SU-DHL-6 (cell line): ENCODE results near the gene TRDN.
"Not testable (repeated sequence)": the region's sequence is repeated elsewhere in the genome, so short reads cannot be mapped to it uniquely, and the experiment has no call there.

Experiments used
- H2AFZ ChIP-seq: fragments of 200-600 bp; sonication (generic); 2 replicates; pipeline ENCODE4 v1.6.1; 2014; ENCODE audit warnings: low read depth, mild to moderate bottlenecking, moderate library complexity, mixed read lengths, antibody characterized with exemption, low read length; ENCODE audit not compliant: severe bottlenecking
- H3F3A ChIP-seq: fragments of 200-600 bp; shearing (Covaris generic); 2 replicates; pipeline ENCODE4 v1.6.0; 2016; ENCODE audit warnings: antibody characterized with exemption, mild to moderate bottlenecking; ENCODE audit not compliant: insufficient read depth
- H3K27ac ChIP-seq: fragments of 200-600 bp; sonication (generic); 2 replicates; pipeline ENCODE4 v1.5.1; 2016; ENCODE audit warnings: low read depth, mild to moderate bottlenecking, low read length, moderate library complexity, mixed read lengths
- H3K27me3 ChIP-seq: fragments of 200-600 bp; sonication (generic), shearing (Covaris generic); 2 replicates; pipeline ENCODE4 v1.6.0; 2014; ENCODE audit warnings: mild to moderate bottlenecking, low read length
- H3K36me3 ChIP-seq: fragments of 200-600 bp; sonication (generic); 2 replicates; pipeline ENCODE4 v1.6.1; 2014; ENCODE audit warnings: mild to moderate bottlenecking, low read length, mixed read lengths
- H3K4me2 ChIP-seq: fragments of 300-600, 200-600 bp; shearing (Covaris generic), sonication (generic); 2 replicates; pipeline ENCODE4 v1.6.0; 2014; ENCODE audit warnings: low read length, low read depth, mild to moderate bottlenecking; ENCODE audit not compliant: poor library complexity, severe bottlenecking
- H3K4me3 ChIP-seq: fragments of 200-600 bp; sonication (generic); 2 replicates; pipeline ENCODE4 v1.5.1; 2014; ENCODE audit warnings: antibody characterized with exemption, low read length, mild to moderate bottlenecking, mixed read lengths; ENCODE audit not compliant: insufficient read depth, poor library complexity, severe bottlenecking
- H3K79me2 ChIP-seq: fragments of 200-600 bp; sonication (generic); 2 replicates; pipeline ENCODE4 v1.6.1; 2014; ENCODE audit warnings: mild to moderate bottlenecking, low read length, moderate library complexity; ENCODE audit not compliant: insufficient read depth
- H3K9ac ChIP-seq: fragments of 200-600 bp; sonication (generic); 2 replicates; pipeline ENCODE4 v1.7.0; 2014; ENCODE audit warnings: mild to moderate bottlenecking, low read length
- H3K9me2 ChIP-seq: fragments of 200-600 bp; sonication (generic); replicated peaks from 2 replicates; pipeline ENCODE4 v1.6.1; 2014; ENCODE audit warnings: low read length; ENCODE audit not compliant: insufficient read depth
- H3K9me3 ChIP-seq: fragments of 200-600 bp; sonication (generic); 2 replicates; pipeline ENCODE4 v1.6.1; 2014; ENCODE audit warnings: low read length, mixed read lengths; ENCODE audit not compliant: insufficient read depth
- H4K20me1 ChIP-seq: fragments of 200-600 bp; sonication (generic); 2 replicates; pipeline ENCODE4 v1.6.1; 2014; ENCODE audit warnings: low read depth, mild to moderate bottlenecking, antibody characterized with exemption, low read length, moderate library complexity, mixed read lengths
- EZH2phosphoT487 ChIP-seq: fragments of 200-600 bp; sonication (generic), shearing (Covaris generic); conservative IDR thresholded peaks from 2 replicates; pipeline ENCODE4 v1.6.1; 2018; ENCODE audit warnings: mild to moderate bottlenecking, antibody characterized with exemption, low read length, moderate library complexity, mixed read lengths
- TF ChIP-seq, protein P1 (sequence below): fragments of 200-600 bp; sonication (generic); IDR thresholded peaks from one replicate; pipeline ENCODE4 v1.5.1; 2017; ENCODE audit warnings: antibody characterized with exemption, mild to moderate bottlenecking, low read length, moderate library complexity; ENCODE audit not compliant: insufficient read depth, poor library complexity, severe bottlenecking

Gene TRDN

DNA sequence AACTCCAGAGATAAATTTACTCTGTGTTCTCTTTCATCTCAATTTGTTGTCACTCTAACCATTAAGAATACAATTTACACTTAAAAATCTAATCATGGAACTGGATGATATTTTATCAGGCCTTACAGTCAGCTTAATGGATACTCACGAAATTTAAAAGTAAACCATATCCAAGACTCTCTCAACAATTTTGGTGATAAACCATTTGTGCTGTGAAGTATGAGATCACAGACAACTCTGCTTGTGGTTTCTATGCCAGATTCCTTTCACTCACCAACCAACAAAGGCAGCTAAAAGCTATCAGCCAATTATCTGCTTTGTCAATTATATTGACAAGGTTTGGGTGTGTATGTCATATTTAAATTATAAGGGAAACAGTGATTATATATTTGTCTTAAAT is 155.8 kb downstream of the TRDN start:
- Histone ChIP-seq H3F3A (no peaks in the 10 kb centered on the region), H3K9me3 (no peaks in the 10 kb centered on the region), H3K4me2 (no peak overlapping the region), H2AFZ (no peak overlapping the region), H4K20me1 (no peaks in the 10 kb centered on the region), H3K4me3 (no peak overlapping the region), H3K27me3 (no peaks in the 10 kb centered on the region), H3K27ac (no peak overlapping the region), H3K36me3 (no peaks in the 10 kb centered on the region), H3K9ac (no peak overlapping the region), H3K79me2 (no peaks in the 10 kb centered on the region), H3K9me2 (no peaks in the 10 kb centered on the region)
- TF ChIP-seq EZH2phosphoT487, result no peak
- TF ChIP-seq, protein P1, sequence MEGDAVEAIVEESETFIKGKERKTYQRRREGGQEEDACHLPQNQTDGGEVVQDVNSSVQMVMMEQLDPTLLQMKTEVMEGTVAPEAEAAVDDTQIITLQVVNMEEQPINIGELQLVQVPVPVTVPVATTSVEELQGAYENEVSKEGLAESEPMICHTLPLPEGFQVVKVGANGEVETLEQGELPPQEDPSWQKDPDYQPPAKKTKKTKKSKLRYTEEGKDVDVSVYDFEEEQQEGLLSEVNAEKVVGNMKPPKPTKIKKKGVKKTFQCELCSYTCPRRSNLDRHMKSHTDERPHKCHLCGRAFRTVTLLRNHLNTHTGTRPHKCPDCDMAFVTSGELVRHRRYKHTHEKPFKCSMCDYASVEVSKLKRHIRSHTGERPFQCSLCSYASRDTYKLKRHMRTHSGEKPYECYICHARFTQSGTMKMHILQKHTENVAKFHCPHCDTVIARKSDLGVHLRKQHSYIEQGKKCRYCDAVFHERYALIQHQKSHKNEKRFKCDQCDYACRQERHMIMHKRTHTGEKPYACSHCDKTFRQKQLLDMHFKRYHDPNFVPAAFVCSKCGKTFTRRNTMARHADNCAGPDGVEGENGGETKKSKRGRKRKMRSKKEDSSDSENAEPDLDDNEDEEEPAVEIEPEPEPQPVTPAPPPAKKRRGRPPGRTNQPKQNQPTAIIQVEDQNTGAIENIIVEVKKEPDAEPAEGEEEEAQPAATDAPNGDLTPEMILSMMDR, result no peak

DNA sequence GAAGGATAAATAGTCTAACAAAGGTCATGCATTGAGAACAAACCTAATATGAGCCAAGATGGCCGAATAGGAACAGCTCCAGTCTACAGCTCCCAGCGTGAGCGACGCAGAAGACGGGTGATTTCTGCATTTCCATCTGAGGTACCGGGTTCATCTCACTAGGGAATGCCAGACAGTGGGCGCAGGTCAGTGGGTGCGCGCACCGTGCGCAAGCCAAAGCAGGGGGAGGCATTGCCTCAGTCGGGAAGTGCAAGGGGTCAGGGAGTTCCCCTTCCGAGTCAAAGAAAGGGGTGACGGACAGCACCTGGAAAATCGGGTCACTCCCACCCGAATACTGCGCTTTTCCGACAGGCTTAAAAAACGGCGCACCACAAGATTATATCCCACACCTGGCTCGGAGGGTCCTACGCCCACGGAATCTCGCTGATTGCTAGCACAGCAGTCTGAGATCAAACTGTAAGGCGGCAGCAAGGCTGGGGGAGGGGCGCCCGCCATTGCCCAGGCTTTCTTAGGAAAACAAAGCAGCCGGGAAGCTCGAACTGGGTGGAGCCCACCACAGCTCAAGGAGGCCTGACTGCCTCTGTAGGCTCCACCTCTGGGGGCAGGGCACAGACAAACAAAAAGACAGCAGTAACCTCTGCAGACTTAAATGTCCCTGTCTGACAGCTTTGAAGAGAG is 164.6 kb downstream of the TRDN start:
- not testable (repeated sequence) for H3K4me3 ChIP-seq, H3K27me3 ChIP-seq, H3K36me3 ChIP-seq, H3K9me3 ChIP-seq, H3K9me2 ChIP-seq, H3F3A ChIP-seq, H3K4me2 ChIP-seq, H4K20me1 ChIP-seq, H2AFZ ChIP-seq, H3K27ac ChIP-seq, H3K9ac ChIP-seq, H3K79me2 ChIP-seq

DNA sequence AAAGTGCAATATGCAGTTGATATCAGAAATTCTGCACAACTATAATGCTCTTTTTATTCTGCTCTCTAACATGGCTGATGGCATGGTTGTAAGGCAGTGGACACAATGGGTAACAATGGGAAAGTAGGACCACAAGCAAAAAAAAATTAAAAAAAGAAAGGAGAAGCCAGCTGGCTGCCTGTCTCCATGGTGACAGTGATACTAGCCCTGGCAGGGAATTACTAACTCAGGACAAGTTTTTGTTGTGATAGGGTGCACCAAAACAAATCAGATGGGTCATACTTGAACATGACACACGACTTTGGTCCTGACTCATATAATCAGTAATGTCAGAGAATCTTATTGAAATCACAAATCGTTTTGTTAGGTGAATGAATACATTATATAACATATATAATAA is 169.4 kb downstream of the TRDN start:
- TF ChIP-seq, protein P1, result no peak
- TF ChIP-seq EZH2phosphoT487, result no peak
- H3K79me2 ChIP-seq, result no peaks in the 10 kb centered on the region
- no peak overlapping the region for H3K4me2 ChIP-seq
- H3K9me2 ChIP-seq, result no peaks in the 10 kb centered on the region
- H3F3A ChIP-seq, result no peaks in the 10 kb centered on the region
- H3K36me3 ChIP-seq, result no peaks in the 10 kb centered on the region
- H2AFZ ChIP-seq, result no peak overlapping the region
- no peak overlapping the region for H3K27ac ChIP-seq
- no peak overlapping the region for H3K4me3 ChIP-seq
- no peaks in the 10 kb centered on the region for H4K20me1 ChIP-seq
- no peaks in the 10 kb centered on the region for H3K27me3 ChIP-seq
- H3K9me3 ChIP-seq, result no peaks in the 10 kb centered on the region
- H3K9ac ChIP-seq, result no peak overlapping the region

DNA sequence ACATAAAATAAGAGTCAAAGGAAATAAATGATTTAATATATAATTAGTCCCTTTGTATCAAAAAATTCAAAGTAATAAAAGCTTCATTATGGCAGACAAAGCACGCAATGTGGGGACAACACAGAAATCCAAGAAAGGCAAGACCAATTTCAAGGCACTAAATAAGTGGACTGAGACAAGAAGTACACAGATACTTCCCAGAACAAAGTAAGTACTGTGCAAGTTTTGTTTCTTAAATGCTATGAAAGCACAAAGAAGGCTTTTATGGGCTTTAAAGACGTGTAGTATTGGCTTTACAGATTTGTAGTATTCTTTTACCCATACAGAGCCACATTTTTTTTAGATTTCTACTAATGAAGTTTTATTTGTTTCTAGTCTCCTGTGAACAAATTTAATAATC is 174.6 kb downstream of the TRDN start:
- H3K4me2 ChIP-seq, result no peak overlapping the region
- H3K9me2 ChIP-seq, result no peaks in the 10 kb centered on the region
- H4K20me1 ChIP-seq, result no peaks in the 10 kb centered on the region
- H3K79me2 ChIP-seq, result no peaks in the 10 kb centered on the region
- H2AFZ ChIP-seq, result no peak overlapping the region
- H3K27me3 ChIP-seq, result no peaks in the 10 kb centered on the region
- no peak overlapping the region for H3K9ac ChIP-seq
- H3K36me3 ChIP-seq, result no peaks in the 10 kb centered on the region
- no peak overlapping the region for H3K27ac ChIP-seq
- H3K4me3 ChIP-seq, result no peak overlapping the region
- H3F3A ChIP-seq, result no peaks in the 10 kb centered on the region
- no peaks in the 10 kb centered on the region for H3K9me3 ChIP-seq
- no peak for TF ChIP-seq EZH2phosphoT487
- TF ChIP-seq, protein P1, result no peak
